HG02943 (cell line): ENCODE data around the gene PAM.

Experiments
- ATAC-seq: cut with Tn5 transposase; IDR thresholded peaks from one replicate; pipeline ENCODE4 v1.9.1; 2021; ENCODE audit warnings: mild to moderate bottlenecking, low read depth, moderate library complexity; ENCODE audit not compliant: unreplicated experiment

The PAM gene

DNA sequence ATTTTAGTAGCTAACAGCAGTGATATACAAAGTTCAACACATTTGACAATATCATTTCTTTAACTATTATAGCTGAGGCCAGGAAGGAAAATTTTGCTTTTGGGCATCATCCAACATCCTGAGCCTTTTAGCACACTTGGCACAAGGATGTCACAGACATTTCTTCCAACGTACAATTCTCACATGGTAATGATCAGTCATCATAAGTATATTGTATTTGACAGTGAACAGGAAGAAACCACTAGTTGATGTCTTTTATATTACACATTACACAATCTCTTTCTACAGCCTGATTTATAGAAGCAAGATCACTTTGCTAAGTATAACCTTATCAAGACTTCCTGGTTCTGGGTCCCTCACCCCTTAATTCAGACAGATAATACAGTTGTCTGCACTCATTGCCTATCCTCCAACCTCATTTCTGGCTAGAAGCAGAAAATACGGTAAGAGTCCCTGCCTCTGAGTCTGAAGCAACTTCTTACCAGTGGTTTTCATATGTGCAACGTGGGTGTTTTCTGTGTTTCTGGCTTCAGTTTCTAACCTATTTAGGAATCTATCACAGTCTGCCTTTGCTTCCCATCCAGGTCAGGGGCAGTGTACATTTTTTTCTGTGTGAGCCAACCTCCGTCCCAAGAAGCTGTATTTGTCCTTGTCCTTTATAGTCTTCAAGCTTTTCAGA lies 167.8 kb downstream of the PAM start:
- ATAC-seq, result no peak

DNA sequence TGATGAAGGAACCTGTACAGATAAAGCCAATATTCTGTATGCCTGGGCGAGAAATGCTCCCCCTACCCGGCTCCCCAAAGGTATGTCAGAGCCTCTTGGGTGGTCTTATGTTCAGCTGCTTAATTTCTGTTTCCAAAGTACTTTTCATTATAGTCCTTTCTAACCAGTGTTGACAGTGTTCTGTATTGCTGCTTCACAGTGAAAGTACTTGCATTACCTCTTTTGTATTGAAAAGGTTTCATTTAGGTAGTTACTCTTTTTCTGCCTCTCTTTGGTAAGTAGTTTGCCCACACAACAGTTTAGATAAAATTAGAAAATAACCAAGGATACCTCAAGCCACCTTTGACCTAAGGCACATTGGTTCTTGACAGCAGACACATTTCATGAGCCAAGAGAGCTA lies 169.9 kb downstream of the PAM start:
- no peak for ATAC-seq

DNA sequence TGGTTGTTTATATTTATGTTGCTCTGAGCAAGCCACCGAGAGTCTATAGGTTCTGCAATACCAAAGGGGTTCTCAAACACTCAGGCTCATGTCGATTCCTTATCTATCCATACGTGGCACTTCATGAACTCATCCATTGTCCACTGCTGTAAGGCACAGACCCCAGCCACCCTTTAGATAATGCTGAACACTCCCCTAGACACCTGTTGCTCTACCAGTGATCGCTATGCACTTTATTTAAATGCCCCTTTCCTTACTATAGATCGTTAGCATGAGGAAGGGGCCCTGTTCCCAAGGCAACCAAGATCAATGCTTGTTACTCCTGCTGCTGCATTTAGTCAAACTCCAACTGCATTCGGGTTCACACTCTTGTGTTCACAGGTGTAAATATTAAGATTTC lies 171.9 kb downstream of the PAM start:
- no peak for ATAC-seq

DNA sequence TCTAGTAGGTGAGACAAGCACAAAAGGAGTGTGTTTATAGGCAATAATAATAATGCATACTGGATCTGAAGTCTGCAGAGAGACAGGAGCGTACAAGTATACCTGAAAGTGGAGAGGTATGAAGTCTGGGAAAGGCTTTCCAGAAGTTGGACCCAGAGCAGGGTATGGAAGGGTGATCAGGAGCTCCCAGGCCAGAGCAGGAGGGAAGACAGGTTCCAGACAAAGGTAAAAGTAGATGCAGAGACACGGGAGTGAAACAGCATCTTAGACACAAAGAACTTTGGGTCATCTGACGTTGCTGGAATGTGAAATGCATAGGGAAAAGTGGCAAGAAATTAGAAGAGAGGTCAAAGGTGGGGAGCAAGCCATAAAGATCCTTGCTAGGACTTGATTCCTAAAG lies 175.1 kb downstream of the PAM start:
- no peak for ATAC-seq

DNA sequence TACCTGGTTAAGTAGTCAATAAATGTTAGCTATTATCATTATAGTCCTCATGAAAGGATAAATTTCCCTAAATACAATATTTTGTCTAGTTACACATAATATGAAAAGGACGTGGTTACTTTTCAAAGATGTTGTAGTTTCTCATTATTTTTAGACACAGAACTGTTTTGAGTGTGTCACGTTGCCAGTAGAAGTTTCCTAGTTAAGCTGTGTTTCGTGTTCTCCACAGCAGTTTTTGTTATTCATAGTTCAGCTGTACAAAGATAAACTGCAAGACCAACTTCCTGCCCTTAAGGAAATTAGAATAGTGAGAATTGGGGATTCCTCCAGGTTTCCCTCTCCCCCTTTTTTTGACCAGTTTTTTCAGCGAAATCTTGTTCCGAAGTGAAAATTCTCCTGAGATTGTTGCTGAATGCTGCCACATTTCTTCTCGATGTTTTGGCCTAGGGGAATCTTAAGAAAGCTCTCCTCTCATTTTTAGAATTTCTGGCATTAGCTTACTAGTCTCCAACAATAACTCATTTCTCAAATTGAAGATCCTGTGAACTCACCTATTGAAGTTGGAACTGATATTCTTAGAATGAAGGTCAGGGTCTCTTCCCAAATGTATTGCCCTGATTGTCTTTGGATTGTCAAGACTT lies 176.1 kb downstream of the PAM start:
- no peak for ATAC-seq

DNA sequence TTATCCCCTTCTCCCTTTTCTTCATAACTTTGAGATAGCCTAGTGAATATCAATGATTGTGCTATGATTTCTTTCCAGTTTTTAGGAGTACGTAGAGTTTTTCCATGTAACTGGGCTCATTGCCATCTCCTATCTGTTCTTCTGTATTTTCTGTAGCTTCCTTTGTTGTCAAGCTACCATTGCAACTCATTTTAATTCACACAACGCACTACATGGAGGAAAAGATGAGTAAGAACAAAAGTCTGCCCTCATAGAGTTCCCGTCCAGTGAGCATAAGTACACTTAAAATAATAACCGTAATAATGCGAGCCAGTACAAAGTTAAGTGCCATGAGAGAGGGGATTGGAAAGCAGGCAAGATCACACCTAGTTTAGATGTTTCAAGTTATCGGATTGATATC lies 177.7 kb downstream of the PAM start:
- ATAC-seq, result no peak

DNA sequence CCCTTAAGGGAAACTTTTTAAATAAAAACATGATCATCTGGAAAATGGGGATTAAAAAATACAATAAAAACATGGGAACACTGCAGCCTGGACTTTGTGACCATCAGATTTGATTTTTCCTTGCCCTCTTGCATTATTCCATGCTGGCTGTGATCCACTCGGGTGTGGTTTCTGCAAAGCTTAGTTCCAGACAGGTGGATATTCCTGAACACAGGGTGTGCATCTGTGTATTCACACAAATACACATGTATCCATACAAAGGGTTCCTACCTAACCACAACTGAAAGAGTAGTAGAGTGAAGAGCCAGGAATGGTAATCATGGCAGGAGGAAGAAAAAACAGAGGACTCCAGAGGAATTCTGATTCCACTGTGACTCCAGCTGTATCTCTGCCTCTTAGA lies 178.2 kb downstream of the PAM start:
- no peak for ATAC-seq

DNA sequence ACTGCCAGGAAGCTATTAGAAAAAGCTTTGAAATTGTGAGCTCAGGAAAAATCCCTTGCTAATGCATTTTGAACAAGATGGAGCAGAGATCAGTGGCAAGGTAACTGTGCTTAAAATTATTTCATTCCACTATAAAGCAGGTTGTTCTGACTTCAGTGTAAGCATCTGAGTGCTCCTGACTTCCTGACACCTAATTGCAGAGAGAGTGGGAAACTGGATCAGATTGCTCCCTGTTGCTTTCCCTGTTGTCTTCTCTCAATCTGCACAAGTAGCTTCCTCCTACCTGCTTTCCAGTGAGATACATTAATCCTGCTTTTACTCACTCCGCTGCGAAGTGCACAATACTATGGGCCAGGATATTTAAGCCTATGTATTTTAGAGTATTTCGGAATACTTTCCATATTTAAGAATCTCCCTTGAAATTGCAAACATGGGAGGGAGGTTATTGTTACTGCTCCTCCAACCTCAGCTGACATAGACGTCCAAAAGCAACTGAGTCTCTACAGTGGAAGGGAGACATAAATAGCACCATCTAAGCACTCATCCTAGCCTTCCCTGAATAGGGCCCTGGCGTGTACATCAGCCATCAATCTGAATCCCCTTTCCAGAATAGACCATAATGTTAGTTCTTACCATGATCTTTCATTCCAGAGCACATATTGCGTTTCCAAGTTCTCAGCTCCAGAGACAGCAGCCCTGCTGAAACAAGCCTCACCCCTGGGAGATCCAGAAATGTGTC lies 178.8 kb downstream of the PAM start:
- ATAC-seq, result no peak

- no peak for ATAC-seq
These were observed 182.8 kb downstream of the PAM start for GRCh38 chr5:102937894-102938293.

- no peak for ATAC-seq
These were observed 186.0 kb downstream of the PAM start for GRCh38 chr5:102941111-102941510.

GRCh38 chr5:102946414-102946813 lies 191.3 kb downstream of the PAM start:
- no peak for ATAC-seq

GRCh38 chr5:102946971-102947370 lies 191.9 kb downstream of the PAM start:
- no peak for ATAC-seq

- no peak for ATAC-seq
These were observed 200.4 kb downstream of the PAM start for GRCh38 chr5:102955488-102955887.

- ATAC-seq, result no peak
These were observed 201.5 kb downstream of the PAM start for GRCh38 chr5:102956599-102956998.

GRCh38 chr5:102957141-102957540 lies 202.0 kb downstream of the PAM start:
- no peak for ATAC-seq

- no peak for ATAC-seq
These were observed 203.4 kb downstream of the PAM start for GRCh38 chr5:102958481-102959011.

DNA sequence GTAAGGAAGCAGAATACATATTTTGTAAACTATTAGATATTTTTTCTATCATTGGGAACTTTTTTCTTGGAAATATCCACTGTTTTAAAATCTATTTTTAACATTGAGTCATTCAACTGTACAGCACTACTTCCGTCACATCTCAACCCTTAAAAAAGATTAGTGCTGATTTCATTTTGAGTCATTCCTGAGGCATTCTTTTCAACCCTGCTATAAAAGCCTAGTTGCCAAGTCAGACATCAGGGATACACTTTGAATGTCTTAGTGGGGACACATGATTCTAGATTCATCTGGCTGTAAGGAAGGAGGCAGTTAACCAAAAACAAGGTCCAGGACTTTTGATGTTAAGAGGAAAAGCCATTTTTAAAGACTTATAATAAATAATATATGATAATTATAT lies 203.9 kb downstream of the PAM start:
- ATAC-seq, result no peak

- no peak for ATAC-seq
These were observed 206.6 kb downstream of the PAM start for GRCh38 chr5:102961671-102962070.

DNA sequence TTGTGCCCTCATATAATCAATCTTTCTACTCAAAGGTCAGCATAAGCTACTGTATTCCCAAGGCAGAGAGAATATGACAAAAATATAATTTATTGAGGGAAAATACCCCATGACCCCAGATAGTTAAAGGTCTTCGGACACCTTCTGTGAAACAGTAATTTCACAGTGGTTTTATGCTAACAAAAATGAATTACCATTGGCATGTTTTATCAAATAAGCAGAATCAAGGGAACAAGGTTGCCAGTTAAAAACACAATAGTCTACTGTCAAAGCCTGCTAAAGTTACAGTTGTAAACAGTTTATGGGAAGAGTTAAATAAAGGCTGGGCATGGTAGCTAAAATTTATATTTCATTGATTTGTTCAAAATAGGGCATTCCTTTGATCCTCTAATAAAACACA lies 210.5 kb downstream of the PAM start:
- no peak for ATAC-seq

- ATAC-seq, result no peak
These were observed 214.5 kb downstream of the PAM start for GRCh38 chr5:102969641-102970040.

DNA sequence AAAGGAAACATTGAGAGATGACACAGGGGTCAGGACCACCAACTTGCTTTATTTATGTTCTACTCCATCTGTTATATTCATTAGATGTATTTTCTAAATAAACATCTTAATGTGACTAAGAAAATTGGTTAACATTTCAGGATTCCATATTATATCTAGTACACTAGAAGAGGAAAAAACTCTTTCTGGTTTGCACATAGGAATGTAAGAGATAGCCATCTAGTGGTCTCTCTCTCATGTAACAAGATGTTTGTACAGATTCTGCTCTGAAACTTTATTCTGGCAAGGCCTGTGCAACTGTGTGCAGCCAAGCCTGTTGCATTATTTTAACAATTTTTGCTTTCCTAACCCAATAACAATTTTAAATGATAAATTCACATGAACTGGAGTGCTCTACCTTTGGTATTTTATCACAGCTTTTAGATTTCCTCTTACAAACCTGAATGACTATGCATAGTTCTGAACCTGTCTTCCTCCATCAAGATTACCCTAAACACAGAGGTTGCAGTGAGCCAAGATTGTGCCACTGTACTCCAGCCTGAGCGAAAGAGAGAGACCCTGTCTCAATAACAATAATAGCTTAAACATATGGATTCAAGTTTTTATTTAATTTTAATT lies 216.7 kb downstream of the PAM start:
- no peak for ATAC-seq
